CD14-positive monocyte (primary cell): ENCODE results near the gene JMY. TPM values are rescaled to one million over a fixed set of nuclear protein-coding genes. Genes with fewer than 3 reads are reported as not detected.

Experiments
- DNase-seq, 3 donors: peaks; one replicate each; pipeline ENCODE4 v3.0.0-alpha.2; 2011 to 2022
- H2AFZ ChIP-seq: 2 replicates; pipeline ENCODE4 v1.6.0; 2012; ENCODE audit warnings: mild to moderate bottlenecking, low read depth, low read length, inconsistent platforms; ENCODE audit not compliant: insufficient read depth, poor library complexity, severe bottlenecking
- H3K27ac ChIP-seq, 2 donors: 1 replicate in 1 of 2; 2 replicates in 1 of 2; pipeline ENCODE4 v1.5.1; 2012 to 2013; ENCODE audit warnings: low read length in 2 of 2, control low read depth in 1 of 2, inconsistent platforms in 1 of 2, low read depth in 1 of 2, mild to moderate bottlenecking in 1 of 2
- H3K27me3 ChIP-seq, 2 donors: one replicate each; pipeline versions ENCODE4 v1.6.0 to v1.6.1; 2011 to 2013; ENCODE audit warnings: low read length in 2 of 2; ENCODE audit not compliant: control insufficient read depth in 2 of 2, insufficient read depth in 2 of 2
- H3K36me3 ChIP-seq, 2 donors: replicated peaks in 1 of 2; 1 replicate in 1 of 2; 2 replicates in 1 of 2; pipeline versions ENCODE4 v1.5.1 to v1.6.1; 2012 to 2013; ENCODE audit warnings: low read length in 2 of 2, control low read depth in 1 of 2, inconsistent platforms in 1 of 2, mild to moderate bottlenecking in 1 of 2; ENCODE audit not compliant: insufficient read depth in 2 of 2, control insufficient read depth in 1 of 2
- H3K4me1 ChIP-seq, 2 donors: 1 replicate in 1 of 2; 2 replicates in 1 of 2; pipeline versions ENCODE4 v1.5.1 to v1.6.1; 2012 to 2013; ENCODE audit warnings: low read length in 2 of 2, control low read depth in 1 of 2, inconsistent platforms in 1 of 2, mild to moderate bottlenecking in 1 of 2, moderate library complexity in 1 of 2; ENCODE audit not compliant: insufficient read depth in 2 of 2, control insufficient read depth in 1 of 2
- H3K4me2 ChIP-seq: replicated peaks from 2 replicates; pipeline ENCODE3; 2012; ENCODE audit warnings: low read length, moderate library complexity, mild to moderate bottlenecking; ENCODE audit not compliant: poor library complexity, severe bottlenecking; ENCODE audit errors: extremely low read depth
- H3K4me3 ChIP-seq, 3 experiments: fragments of 200-600 bp in 1 of 3; sonication (generic) in 1 of 3; replicated peaks in 1 of 3; 1 replicate in 2 of 3; 2 replicates in 1 of 3; pipeline ENCODE4 v1.5.1; 2011 to 2013; ENCODE audit warnings: low read length in 3 of 3, mild to moderate bottlenecking in 3 of 3, control low read depth in 2 of 3, low read depth in 2 of 3, inconsistent platforms in 1 of 3, moderate library complexity in 1 of 3
- H3K79me2 ChIP-seq: 2 replicates; pipeline ENCODE4 v1.6.0; 2012; ENCODE audit warnings: mild to moderate bottlenecking, control low read depth, inconsistent platforms, low read length, moderate library complexity; ENCODE audit not compliant: insufficient read depth
- H3K9ac ChIP-seq: 2 replicates; pipeline ENCODE4 v1.6.0; 2017; ENCODE audit warnings: low read length, mild to moderate bottlenecking; ENCODE audit not compliant: insufficient read depth, poor library complexity, severe bottlenecking
- H3K9me3 ChIP-seq, 2 donors: replicated peaks in 1 of 2; 1 replicate in 1 of 2; 2 replicates in 1 of 2; pipeline versions ENCODE4 v1.5.1 to v1.6.1; 2012 to 2013; ENCODE audit warnings: low read length in 2 of 2, control low read depth in 1 of 2; ENCODE audit not compliant: control insufficient read depth in 1 of 2, insufficient read depth in 1 of 2
- H4K20me1 ChIP-seq: 2 replicates; pipeline ENCODE4 v1.6.0; 2012; ENCODE audit warnings: mild to moderate bottlenecking, low read length, control low read depth, moderate library complexity; ENCODE audit not compliant: insufficient read depth
- H3K27ac Mint-ChIP-seq, 7 donors: one replicate each; pipeline ENCODE4 v1.8.0; 2020; ENCODE audit warnings: mild to moderate bottlenecking in 7 of 7, mixed read lengths in 7 of 7, moderate library complexity in 6 of 7, inconsistent platforms in 2 of 7
- H3K27me3 Mint-ChIP-seq, 3 donors: one replicate each; pipeline ENCODE4 v1.8.0; 2021 to 2022; ENCODE audit warnings: low read depth in 3 of 3, mild to moderate bottlenecking in 3 of 3, mixed read lengths in 3 of 3, moderate library complexity in 3 of 3, inconsistent platforms in 1 of 3
- H3K36me3 Mint-ChIP-seq, 2 donors: one replicate each; pipeline ENCODE4 v1.8.0; 2020; ENCODE audit warnings: mixed read lengths in 2 of 2, inconsistent platforms in 1 of 2, mild to moderate bottlenecking in 1 of 2
- H3K4me1 Mint-ChIP-seq: one replicate; pipeline ENCODE4 v1.8.0; 2020; ENCODE audit warnings: mild to moderate bottlenecking, mixed read lengths
- H3K4me3 Mint-ChIP-seq, 2 donors: one replicate each; pipeline ENCODE4 v1.8.0; 2020; ENCODE audit warnings: mild to moderate bottlenecking in 2 of 2, mixed read lengths in 2 of 2, moderate library complexity in 1 of 2
- H3K9me3 Mint-ChIP-seq, 7 donors: one replicate each; pipeline ENCODE4 v1.8.0; 2020 to 2022; ENCODE audit warnings: mixed read lengths in 7 of 7, mild to moderate bottlenecking in 6 of 7, moderate library complexity in 6 of 7, inconsistent platforms in 2 of 7
- CTCF ChIP-seq: fragments of 200-600 bp; IDR thresholded peaks from one replicate; pipeline ENCODE4 v1.8.0; 2022; ENCODE audit warnings: antibody characterized with exemption, mild to moderate bottlenecking
- WGBS: methylation state at CpG from one replicate; pipeline ENCODE4 v1.1.5; 2013; ENCODE audit warnings: missing lambda C conversion rate; ENCODE audit not compliant: insufficient coverage; 5-methylcytosine and 5-hydroxymethylcytosine counted together
- intact Hi-C, 2 donors: fragments of 100-400 bp; cut with micrococcal nuclease; formaldehyde crosslinking; loops; one replicate each; pipeline versions ENCODE4 v1.15.0 to v1.15.1; 2023
- polyA plus RNA-seq, 3 donors: library from polyadenylated mRNA; depleted of rRNA in 1 of 3; unstranded in 2 of 3; stranded (reverse) in 1 of 3; fragments of 300-500 nt in 2 of 3; fragments of >200 nt in 1 of 3; fragmentation: Illumina TruSeq in 2 of 3; gene quantifications; 1 replicate in 2 of 3; 2 replicates in 1 of 3; pipeline ENCODE4 v1.2.3, GENCODE V29; 2012 to 2021

The JMY gene
- polyA plus RNA-seq, 3 donors, result 0.60 to 1.6 (median 1.1) TPM

DNA sequence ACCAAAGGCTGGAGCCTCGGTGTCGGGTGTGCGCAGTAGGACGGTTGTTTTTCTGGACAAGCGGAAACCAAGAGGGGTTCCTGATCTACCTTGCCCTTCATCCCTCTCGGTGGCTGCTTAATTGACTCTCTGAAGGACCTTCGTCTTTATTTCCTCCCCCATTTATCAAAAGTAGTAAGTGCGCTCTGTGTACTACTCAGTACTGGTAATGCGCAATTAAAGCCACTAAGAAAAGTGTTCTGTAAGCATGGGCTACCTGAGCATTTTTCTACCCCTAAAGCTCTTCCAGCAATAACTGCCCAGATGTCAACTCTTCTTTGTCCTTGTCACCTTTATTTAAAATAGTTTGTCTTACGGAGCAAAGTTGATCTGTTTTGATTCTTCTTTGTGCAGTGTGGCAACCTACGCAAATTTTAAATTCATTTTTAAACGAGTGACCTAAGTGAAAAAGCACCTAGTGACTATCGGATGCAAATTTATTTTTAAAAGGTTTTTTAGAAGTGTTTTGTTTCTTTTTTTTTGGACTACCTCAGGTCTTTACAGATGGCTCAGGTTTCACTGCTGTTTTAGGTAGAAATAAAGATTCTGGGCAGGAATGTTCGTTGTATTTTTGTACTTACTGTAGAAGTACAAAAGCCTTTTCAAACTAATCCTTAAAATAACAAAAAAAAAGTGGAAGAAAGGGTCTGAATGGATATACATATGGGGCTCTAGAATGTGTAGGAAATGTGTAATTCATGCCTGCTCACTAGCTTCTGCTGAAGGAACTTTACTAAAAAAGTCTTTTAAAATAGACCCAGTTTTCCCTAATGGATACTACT, 2.0 kb downstream of the JMY start:
- 6% methylated on average over 6 of the region's 14 CpGs for WGBS
- peaks cover 6 to 7% of the 10 kb centered on the region in 2 donors for H3K36me3 Mint-ChIP-seq
- H3K27me3 Mint-ChIP-seq, result peaks cover 19 to 27% (median 27%) of the 10 kb centered on the region in 3 donors
- Histone ChIP-seq H2AFZ (peak overlapping the region; percentile 92), H3K9me3 (no peaks in the 10 kb centered on the region), H3K4me1 (peaks cover 24 to 32% of the 10 kb centered on the region in 2 donors), H3K27me3 (peaks cover 14 to 21% of the 10 kb centered on the region in 2 donors), H3K9ac (peak overlapping the region; percentile 76), H3K4me2 (peak overlapping the region; percentile 80), H3K36me3 (no peaks in the 10 kb centered on the region), H3K27ac (no peak overlapping the region), H3K79me2 (peaks cover 3% of the 10 kb centered on the region), H4K20me1 (peaks cover 40% of the 10 kb centered on the region), H3K4me3 (peak overlapping the region; percentile 50 to 87 (median 84))
- peak overlapping the region in 3 of 7 donors; percentile 68 to 73 (median 71) for H3K27ac Mint-ChIP-seq
- H3K4me3 Mint-ChIP-seq, result peak overlapping the region; percentile 94 to 95
- intact Hi-C loops, result no loop called here
- peaks cover 0 to 14% (median 0%) of the 10 kb centered on the region in 7 donors for H3K9me3 Mint-ChIP-seq
- no peak for DNase-seq
- H3K4me1 Mint-ChIP-seq, result peaks cover 36% of the 10 kb centered on the region
- no peak for TF ChIP-seq CTCF

DNA sequence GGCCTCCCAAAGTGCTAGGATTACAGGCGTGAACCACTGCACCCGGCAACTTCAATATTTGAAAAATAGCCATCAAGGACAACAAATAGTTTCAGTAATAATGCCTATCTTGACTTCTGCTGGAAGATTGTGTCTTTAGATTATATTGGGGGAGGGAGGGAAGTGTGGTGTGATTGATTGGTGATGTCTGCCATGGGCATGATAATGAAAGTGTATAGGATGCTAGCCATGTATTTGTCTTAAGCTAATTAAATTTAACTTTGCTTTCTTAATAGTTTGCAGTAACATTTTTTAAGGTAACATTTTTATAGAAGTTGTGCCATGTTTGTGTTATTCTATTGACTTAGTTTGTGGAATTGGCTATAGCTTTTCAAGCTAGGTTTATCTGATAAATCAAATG, 4.6 kb downstream of the JMY start:
- Mint-ChIP-seq H3K36me3 (peaks cover 6 to 7% of the 10 kb centered on the region in 2 donors), H3K4me3 (no peak overlapping the region), H3K4me1 (peaks cover 38% of the 10 kb centered on the region), H3K9me3 (peaks cover 0 to 14% (median 0%) of the 10 kb centered on the region in 7 donors), H3K27me3 (peaks cover 18 to 23% (median 22%) of the 10 kb centered on the region in 3 donors), H3K27ac (no peak overlapping the region)
- Histone ChIP-seq H3K9ac (no peak overlapping the region), H3K9me3 (no peaks in the 10 kb centered on the region), H3K79me2 (peaks cover 3% of the 10 kb centered on the region), H3K27ac (no peak overlapping the region), H2AFZ (no peak overlapping the region), H3K4me3 (no peak overlapping the region), H4K20me1 (peaks cover 44% of the 10 kb centered on the region), H3K4me1 (peaks cover 21 to 29% of the 10 kb centered on the region in 2 donors), H3K27me3 (peaks cover 14 to 18% of the 10 kb centered on the region in 2 donors), H3K4me2 (no peak overlapping the region), H3K36me3 (no peaks in the 10 kb centered on the region)
- intact Hi-C loops, result loop anchor here in 1 of 2 donors (5.0 kb wide), 1 partner anchor 42 kb away; no protein-coding TSS in a partner anchor
- no CpG with 5 or more reads among the region's 2 CpGs for WGBS
- DNase-seq, result no peak
- TF ChIP-seq CTCF, result no peak
